K562 (cell line): Measurements from ENCODE around the gene ZNF8. TPM values are rescaled to one million over a fixed set of nuclear protein-coding genes. Genes with fewer than 3 reads are reported as not detected.

Source experiments
- ERF ChIP-seq: fragments of 450-650 bp; formaldehyde crosslinking; IDR thresholded peaks from 2 replicates; pipeline ENCODE4 v1.4.0; 2020; ENCODE audit warnings: mild to moderate bottlenecking, mixed read lengths
- ESRRA ChIP-seq: fragments of 450-650 bp; IDR thresholded peaks from 2 replicates; pipeline ENCODE4 v1.6.1; 2014; ENCODE audit warnings: low read depth, mild to moderate bottlenecking, moderate library complexity, borderline replicate concordance
- ETV1 ChIP-seq: fragments of 450-650 bp; conservative IDR thresholded peaks from 2 replicates; pipeline ENCODE4 v1.6.1; 2016; ENCODE audit warnings: missing genetic modification characterization, control low read depth, low read depth, missing compliant biosample characterization
- ETV6 ChIP-seq, 3 experiments: fragments of 150-350 bp in 1 of 3; sonication (generic) in 1 of 3; formaldehyde crosslinking in 1 of 3; IDR thresholded peaks; 2 replicates each; pipeline versions ENCODE4 v1.6.1 to v1.8.0; 2014 to 2022; ENCODE audit warnings: borderline replicate concordance in 2 of 3, low read depth in 2 of 3, antibody characterized with exemption in 1 of 3, low read length in 1 of 3, mild to moderate bottlenecking in 1 of 3, missing genetic modification reagents in 1 of 3
- FOSL1 ChIP-seq: fragments of 200-800 bp; sonication (Bioruptor generic); conservative IDR thresholded peaks from 2 replicates; pipeline ENCODE4 v1.6.1; 2016; ENCODE audit warnings: missing genetic modification characterization, missing compliant biosample characterization
- HLTF ChIP-seq: fragments of 450-650 bp; IDR thresholded peaks from 2 replicates; pipeline ENCODE4 v1.6.1; 2016
- HNRNPUL1 ChIP-seq: fragments of 200-400 bp; formaldehyde crosslinking; IDR thresholded peaks from 2 replicates; pipeline ENCODE4 v1.6.1; 2017; ENCODE audit warnings: low read length
- KLF1 ChIP-seq: fragments of 450-650 bp; IDR thresholded peaks from 2 replicates; pipeline ENCODE4 v1.6.1; 2016; ENCODE audit warnings: missing genetic modification characterization, missing compliant biosample characterization
- LCOR ChIP-seq: sonication (generic); formaldehyde crosslinking; IDR thresholded peaks from 2 replicates; pipeline ENCODE4 v1.8.0; 2022; ENCODE audit warnings: mild to moderate bottlenecking, missing genetic modification reagents
- NFYB ChIP-seq: IDR thresholded peaks from 2 replicates; pipeline ENCODE4 v1.6.1; 2011; ENCODE audit warnings: mild to moderate bottlenecking, moderate library complexity; ENCODE audit not compliant: insufficient read length; ENCODE audit errors: extremely low read depth
- POLR2A ChIP-seq: fragments of 450-650 bp; conservative IDR thresholded peaks from 2 replicates; pipeline ENCODE4 v1.6.1; 2016
- RBM17 ChIP-seq: fragments of 200-400 bp; formaldehyde crosslinking; IDR thresholded peaks from 2 replicates; pipeline ENCODE4 v1.6.1; 2017; ENCODE audit warnings: low read depth, mild to moderate bottlenecking, low read length, borderline replicate concordance
- SAFB ChIP-seq: fragments of 200-400 bp; formaldehyde crosslinking; IDR thresholded peaks from 2 replicates; pipeline ENCODE4 v1.6.1; 2017; ENCODE audit warnings: low read depth, low read length, borderline replicate concordance
- SRSF1 ChIP-seq: fragments of 200-400 bp; formaldehyde crosslinking; IDR thresholded peaks from 2 replicates; pipeline ENCODE4 v1.6.1; 2017; ENCODE audit warnings: mild to moderate bottlenecking, low read depth, low read length, moderate library complexity
- TFAM ChIP-seq: fragments of 250-450 bp; sonication (Bioruptor Pico); conservative IDR thresholded peaks from 2 replicates; pipeline ENCODE4 v1.5.0; 2021; ENCODE audit warnings: mild to moderate bottlenecking, moderate library complexity
- ZKSCAN1 ChIP-seq: fragments of 150-350 bp; IDR thresholded peaks from 2 replicates; pipeline ENCODE4 v1.6.1; 2016; ENCODE audit warnings: low read depth, low read length
- ZNF143 ChIP-seq: sonication (generic); formaldehyde crosslinking; IDR thresholded peaks from 2 replicates; pipeline ENCODE4 v1.9.0; 2022; ENCODE audit warnings: mild to moderate bottlenecking, missing genetic modification reagents
- ZNF766 ChIP-seq: fragments of 200-800 bp; sonication (Bioruptor generic); conservative IDR thresholded peaks from 2 replicates; pipeline ENCODE4 v1.6.1; 2016; ENCODE audit warnings: missing genetic modification characterization, missing compliant biosample characterization
- polyA plus RNA-seq, 8 experiments: library from polyadenylated mRNA; depleted of rRNA in 4 of 8; stranded (reverse) in 5 of 8; unstranded in 3 of 8; fragments of >200 nt; fragmentation: Nextera tagmentation in 2 of 8; fragmentation: Illumina TruSeq in 1 of 8; extraction: Ambion mirVana in 2 of 8; extraction: Trizol in 1 of 8; gene quantifications; 2 replicates each; pipeline versions ENCODE4 v1.2.1 to v1.2.3, GENCODE V29; 2011 to 2014; ENCODE audit warnings: inconsistent platforms in 1 of 8, missing spikeins in 1 of 8
- total RNA-seq, 7 experiments: library from RNA; depleted of rRNA in 6 of 7; stranded (reverse); fragments of >200 nt in 6 of 7; fragmentation: Illumina TruSeq in 2 of 7; extraction: Trizol in 2 of 7; gene quantifications; 2 replicates each; pipeline versions ENCODE4 v1.2.1 to v1.2.3, GENCODE V29; 2011 to 2021; ENCODE audit warnings: low replicate concordance in 1 of 7
- TF ChIP-seq, protein P1 (sequence below): sonication (generic); formaldehyde crosslinking; IDR thresholded peaks from 2 replicates; pipeline ENCODE4 v1.8.1; 2023; ENCODE audit warnings: mild to moderate bottlenecking, missing genetic modification reagents
- TF ChIP-seq, protein P2 (sequence below): fragments of 250-450 bp; sonication (Bioruptor Pico); IDR thresholded peaks from 2 replicates; pipeline ENCODE4 v1.5.0; 2020; ENCODE audit warnings: mild to moderate bottlenecking
- TF ChIP-seq, protein P3 (sequence below): fragments of 250-450 bp; sonication (Bioruptor Pico); IDR thresholded peaks from 2 replicates; pipeline ENCODE4 v1.8.0; 2022; ENCODE audit warnings: inconsistent platforms
- TF ChIP-seq, protein P4 (sequence below): fragments of 250-450 bp; sonication (Bioruptor Pico); IDR thresholded peaks from 2 replicates; pipeline ENCODE4 v1.8.0; 2022; ENCODE audit warnings: moderate library complexity, mild to moderate bottlenecking, inconsistent platforms
- TF ChIP-seq, protein P5 (sequence below): fragments of 450-650 bp; IDR thresholded peaks from 2 replicates; pipeline ENCODE4 v1.6.1; 2016

Gene ZNF8
- total and polyA plus RNA-seq, 9 of the 15 experiments (the other 6 are each of a cell fraction or from before 2014, with no cell fraction given), result 0.71 to 7.7 (median 4.7) TPM

DNA sequence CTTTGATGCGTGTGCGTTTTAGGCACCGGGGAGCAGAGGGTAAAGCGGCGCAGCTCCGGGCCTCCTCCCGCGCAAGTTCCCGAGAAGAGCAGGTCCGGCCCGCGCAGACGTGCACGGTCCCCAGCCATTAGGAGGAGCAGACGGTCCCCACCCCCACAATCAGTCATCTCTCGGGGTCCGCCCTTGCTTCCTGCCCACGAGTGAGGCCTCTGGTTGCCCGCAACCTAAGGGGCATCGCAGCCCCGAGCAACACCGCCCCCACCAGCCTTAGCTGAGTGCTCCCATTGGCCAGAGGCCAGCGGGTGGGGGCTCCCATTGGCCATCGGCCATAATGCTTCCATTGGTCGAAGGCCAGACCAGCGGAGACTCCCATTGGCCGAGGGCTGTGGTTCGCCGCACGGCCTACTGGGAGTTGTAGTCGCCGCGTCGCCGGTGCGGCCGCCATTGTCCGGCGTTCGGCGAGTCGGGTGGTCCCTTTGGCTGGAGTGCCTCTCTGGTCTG, at the start of gene ZNF8 (continued):
- TF ChIP-seq SRSF1 (0 out of 2 replicates have a peak, but pooled peaks have one; percentile 26), ZKSCAN1 (0 out of 2 replicates have a peak, but pooled peaks have one; percentile 9), SAFB (no peak), NFYB (peak; percentile 97), POLR2A (peak; percentile 91), HLTF (no peak), HNRNPUL1 (no peak), ESRRA (peak; percentile 73; the same call in 1 of the 2 replicates), ERF (CRISPR knock-in tag) (no peak; the same call in 1 of the 2 replicates), TFAM (no peak), ZNF766 (CRISPR knock-in tag) (no peak), ZNF143 (peak; percentile 93), LCOR (no peak), RBM17 (no peak), KLF1 (tag) (peak; percentile 55; the same call in 1 of the 2 replicates), FOSL1 (tag) (no peak), ETV1 (tag) (no peak), ETV6 (IDR thresholded peaks at IDR 0.05; ENCODE audit: borderline replicate concordance in 1 of 2, low read depth in 2 of 2, low read length in 1 of 2) (no peak), ETV6 (CRISPR knock-in tag; IDR thresholded peaks at IDR 0.05; ENCODE audit: borderline replicate concordance) (no peak)
- TF ChIP-seq, protein P1, sequence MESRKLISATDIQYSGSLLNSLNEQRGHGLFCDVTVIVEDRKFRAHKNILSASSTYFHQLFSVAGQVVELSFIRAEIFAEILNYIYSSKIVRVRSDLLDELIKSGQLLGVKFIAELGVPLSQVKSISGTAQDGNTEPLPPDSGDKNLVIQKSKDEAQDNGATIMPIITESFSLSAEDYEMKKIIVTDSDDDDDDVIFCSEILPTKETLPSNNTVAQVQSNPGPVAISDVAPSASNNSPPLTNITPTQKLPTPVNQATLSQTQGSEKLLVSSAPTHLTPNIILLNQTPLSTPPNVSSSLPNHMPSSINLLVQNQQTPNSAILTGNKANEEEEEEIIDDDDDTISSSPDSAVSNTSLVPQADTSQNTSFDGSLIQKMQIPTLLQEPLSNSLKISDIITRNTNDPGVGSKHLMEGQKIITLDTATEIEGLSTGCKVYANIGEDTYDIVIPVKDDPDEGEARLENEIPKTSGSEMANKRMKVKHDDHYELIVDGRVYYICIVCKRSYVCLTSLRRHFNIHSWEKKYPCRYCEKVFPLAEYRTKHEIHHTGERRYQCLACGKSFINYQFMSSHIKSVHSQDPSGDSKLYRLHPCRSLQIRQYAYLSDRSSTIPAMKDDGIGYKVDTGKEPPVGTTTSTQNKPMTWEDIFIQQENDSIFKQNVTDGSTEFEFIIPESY (CRISPR knock-in tag), result peak; percentile 52; the same call in 1 of the 2 replicates
- TF ChIP-seq, protein P2, sequence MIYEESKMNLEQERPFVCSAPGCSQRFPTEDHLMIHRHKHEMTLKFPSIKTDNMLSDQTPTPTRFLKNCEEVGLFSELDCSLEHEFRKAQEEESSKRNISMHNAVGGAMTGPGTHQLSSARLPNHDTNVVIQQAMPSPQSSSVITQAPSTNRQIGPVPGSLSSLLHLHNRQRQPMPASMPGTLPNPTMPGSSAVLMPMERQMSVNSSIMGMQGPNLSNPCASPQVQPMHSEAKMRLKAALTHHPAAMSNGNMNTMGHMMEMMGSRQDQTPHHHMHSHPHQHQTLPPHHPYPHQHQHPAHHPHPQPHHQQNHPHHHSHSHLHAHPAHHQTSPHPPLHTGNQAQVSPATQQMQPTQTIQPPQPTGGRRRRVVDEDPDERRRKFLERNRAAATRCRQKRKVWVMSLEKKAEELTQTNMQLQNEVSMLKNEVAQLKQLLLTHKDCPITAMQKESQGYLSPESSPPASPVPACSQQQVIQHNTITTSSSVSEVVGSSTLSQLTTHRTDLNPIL, result no peak
- TF ChIP-seq, protein P3, sequence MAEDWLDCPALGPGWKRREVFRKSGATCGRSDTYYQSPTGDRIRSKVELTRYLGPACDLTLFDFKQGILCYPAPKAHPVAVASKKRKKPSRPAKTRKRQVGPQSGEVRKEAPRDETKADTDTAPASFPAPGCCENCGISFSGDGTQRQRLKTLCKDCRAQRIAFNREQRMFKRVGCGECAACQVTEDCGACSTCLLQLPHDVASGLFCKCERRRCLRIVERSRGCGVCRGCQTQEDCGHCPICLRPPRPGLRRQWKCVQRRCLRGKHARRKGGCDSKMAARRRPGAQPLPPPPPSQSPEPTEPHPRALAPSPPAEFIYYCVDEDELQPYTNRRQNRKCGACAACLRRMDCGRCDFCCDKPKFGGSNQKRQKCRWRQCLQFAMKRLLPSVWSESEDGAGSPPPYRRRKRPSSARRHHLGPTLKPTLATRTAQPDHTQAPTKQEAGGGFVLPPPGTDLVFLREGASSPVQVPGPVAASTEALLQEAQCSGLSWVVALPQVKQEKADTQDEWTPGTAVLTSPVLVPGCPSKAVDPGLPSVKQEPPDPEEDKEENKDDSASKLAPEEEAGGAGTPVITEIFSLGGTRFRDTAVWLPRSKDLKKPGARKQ, result no peak
- TF ChIP-seq, protein P4, sequence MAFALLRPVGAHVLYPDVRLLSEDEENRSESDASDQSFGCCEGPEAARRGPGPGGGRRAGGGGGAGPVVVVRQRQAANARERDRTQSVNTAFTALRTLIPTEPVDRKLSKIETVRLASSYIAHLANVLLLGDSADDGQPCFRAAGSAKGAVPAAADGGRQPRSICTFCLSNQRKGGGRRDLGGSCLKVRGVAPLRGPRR (CRISPR knock-in tag), result no peak
- TF ChIP-seq, protein P5, sequence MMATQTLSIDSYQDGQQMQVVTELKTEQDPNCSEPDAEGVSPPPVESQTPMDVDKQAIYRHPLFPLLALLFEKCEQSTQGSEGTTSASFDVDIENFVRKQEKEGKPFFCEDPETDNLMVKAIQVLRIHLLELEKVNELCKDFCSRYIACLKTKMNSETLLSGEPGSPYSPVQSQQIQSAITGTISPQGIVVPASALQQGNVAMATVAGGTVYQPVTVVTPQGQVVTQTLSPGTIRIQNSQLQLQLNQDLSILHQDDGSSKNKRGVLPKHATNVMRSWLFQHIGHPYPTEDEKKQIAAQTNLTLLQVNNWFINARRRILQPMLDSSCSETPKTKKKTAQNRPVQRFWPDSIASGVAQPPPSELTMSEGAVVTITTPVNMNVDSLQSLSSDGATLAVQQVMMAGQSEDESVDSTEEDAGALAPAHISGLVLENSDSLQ, result peak; percentile 83
